GM19023 (cell line): ENCODE data around the gene MSX2.

ENCODE experiments used
- ATAC-seq: cut with Tn5 transposase; IDR thresholded peaks from one replicate; pipeline ENCODE4 v1.9.1; 2021; ENCODE audit warnings: mild to moderate bottlenecking, moderate library complexity; ENCODE audit not compliant: unreplicated experiment

The MSX2 gene

DNA sequence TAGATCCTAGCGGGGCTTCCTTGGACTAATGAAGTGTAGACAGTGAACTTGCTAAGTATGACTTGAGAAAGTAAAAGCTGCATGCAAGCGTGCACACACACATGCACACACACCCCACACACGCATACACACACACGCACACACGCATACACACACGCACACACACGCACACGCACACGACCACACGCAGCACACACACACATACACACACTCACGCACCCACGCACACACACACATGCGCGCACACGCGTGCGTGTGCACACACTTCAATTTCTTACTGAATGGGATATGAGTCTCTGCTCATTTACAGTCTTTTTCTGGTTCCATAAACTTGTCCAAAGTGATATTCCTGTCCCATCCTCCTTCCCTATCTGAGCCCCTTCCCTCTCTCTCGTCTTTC, 41.2 kb downstream of the MSX2 start:
- no peak for ATAC-seq

DNA sequence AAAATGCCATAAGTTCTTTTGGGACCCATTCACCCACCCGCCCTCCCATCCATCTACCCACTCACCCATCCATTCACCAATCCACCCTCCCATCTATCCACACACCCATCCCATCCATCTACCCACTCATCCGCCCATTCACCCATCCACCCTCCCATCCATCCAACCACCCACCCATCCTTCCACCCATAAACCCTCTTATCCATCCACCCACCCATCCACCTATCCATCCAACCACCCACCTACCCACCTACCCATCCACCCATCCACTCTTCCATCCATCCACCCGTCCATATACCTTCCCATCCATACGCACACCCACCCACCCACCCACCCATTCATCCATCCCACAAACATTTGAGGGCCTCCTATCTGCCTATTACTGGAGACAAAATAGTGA, 43.3 kb downstream of the MSX2 start:
- no peak for ATAC-seq

DNA sequence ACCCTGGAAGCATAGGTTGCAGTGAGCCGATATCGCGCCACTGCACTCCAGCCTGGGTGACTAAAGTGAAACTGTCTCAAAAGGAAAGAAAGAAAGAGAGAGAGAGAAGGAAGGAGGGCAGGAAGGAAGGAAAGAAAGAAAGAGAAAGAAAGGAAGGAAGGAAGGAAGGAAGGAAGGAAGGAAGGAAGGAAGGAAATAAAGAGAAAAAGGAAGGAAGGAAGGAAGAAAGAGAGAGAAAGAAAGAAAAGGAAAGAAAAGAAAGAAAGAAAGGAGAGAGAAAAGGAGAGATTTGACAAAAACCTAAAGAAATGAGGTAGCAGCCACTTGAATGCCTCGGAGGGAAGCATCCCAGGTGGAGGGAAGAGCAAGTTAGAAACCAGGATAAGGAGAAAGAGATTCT, 44.6 kb downstream of the MSX2 start:
- ATAC-seq = no peak

DNA sequence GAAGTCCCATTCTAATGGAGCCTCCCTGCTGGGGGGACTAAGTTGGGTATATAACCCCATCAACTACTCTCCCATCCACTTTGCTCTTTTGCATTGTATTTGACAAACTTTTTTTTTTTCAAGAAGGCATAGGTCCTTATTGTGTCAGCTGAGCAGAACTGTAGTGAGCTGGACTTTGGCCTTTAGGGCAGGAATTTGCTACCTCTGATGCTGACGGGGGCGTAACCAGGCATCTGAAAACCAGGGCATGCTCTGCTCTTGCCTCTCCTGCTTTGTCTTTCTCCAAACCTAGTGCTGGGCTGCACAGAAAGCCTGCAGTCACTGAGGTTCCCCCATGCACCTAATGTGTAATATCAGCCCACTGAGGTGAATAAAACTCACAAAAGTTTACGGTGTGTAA, 49.0 kb downstream of the MSX2 start:
- ATAC-seq = no peak

DNA sequence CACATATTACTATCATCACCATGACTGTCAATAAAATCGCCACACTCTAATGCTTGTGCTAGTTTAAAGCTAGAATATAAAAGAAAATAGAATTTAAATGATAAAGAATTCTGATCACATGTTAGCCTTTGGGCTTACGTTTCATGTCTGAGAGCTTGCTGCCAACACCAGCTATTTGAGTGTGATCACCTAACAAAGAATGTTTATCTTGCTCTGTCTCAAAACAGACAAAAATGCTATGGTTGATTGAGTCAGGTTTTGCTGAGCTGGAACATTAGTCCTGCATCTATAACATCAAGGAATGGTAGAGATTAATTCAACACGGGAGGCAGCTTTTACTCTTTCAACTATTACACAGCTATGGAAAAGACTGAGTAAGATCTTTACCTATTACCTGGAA, 50.7 kb downstream of the MSX2 start:
- no peak for ATAC-seq

DNA sequence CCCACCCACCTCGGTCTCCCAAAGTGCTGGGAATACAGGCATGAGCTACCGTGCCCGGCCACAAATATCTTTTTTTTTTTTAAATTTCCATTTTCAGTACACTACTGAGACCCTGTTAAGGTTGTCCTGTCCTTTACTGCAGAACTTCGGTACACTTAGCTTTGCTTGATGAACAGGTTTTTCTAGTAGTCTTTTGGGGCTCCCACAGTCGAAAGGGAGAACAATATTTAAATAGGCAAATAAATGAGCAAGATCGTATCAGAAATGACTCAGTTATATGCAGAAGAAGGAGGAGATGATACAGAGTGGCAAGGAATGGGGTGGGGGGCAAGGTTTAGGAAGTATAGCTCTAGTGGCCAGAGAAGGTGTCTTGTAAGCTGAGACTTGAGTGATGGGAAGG, 52.7 kb downstream of the MSX2 start:
- ATAC-seq = no peak

DNA sequence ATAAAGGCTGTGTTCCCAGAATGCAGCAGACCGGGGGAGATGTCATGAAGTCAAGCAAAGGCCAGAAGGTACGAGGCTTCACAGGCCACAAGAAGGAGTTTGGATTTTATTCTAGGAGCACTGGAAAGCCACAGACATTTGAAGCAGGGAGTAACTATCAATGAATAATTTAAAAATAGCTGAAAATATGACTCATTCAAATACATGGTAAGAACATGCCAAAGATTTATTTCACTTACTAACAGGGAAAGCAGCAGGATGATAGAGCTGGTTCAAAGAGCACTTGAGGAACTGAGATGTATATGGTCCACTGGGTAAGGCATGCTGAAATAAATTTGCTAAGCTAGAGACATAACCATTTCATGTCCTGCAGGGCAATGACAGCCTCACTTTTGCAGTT, 53.2 kb downstream of the MSX2 start:
- no peak for ATAC-seq
